GM23338 (cell line): ENCODE data around the gene ACTG1. TPM values are rescaled to one million over a fixed set of nuclear protein-coding genes. Genes with fewer than 3 reads are reported as not detected.
A peak's percentile ranks its signal among the peaks of the same experiment; 100 is the strongest.

Experiments
- ATAC-seq: fragments of 200-7000 bp; cut with Tn5 transposase; 3 replicates; pipeline ENCODE4 v1.9.1; 2020
- DNase-seq: peaks from one replicate; pipeline ENCODE4 v3.0.0-alpha.2; 2015; ENCODE audit warnings: low spot score
- H2AFZ ChIP-seq: fragments of 200-600 bp; sonication (generic); 2 replicates; pipeline ENCODE4 v1.8.0; 2016; ENCODE audit warnings: antibody characterized with exemption, mild to moderate bottlenecking, moderate library complexity
- H3F3A ChIP-seq: fragments of 200-600 bp; sonication (generic); replicated peaks from 2 replicates; pipeline ENCODE4 v1.8.0; 2017; ENCODE audit warnings: antibody characterized with exemption, mixed run types, low read depth
- H3K27ac ChIP-seq: fragments of 200-600 bp; sonication (generic); 2 replicates; pipeline ENCODE4 v1.6.1; 2016; ENCODE audit warnings: low read depth
- H3K27me3 ChIP-seq: fragments of 200-600 bp; sonication (generic); 2 replicates; pipeline ENCODE4 v1.8.0; 2016; ENCODE audit warnings: mild to moderate bottlenecking, mixed run types, moderate library complexity; ENCODE audit not compliant: insufficient read depth
- H3K36me3 ChIP-seq: fragments of 200-600 bp; sonication (generic); 2 replicates; pipeline ENCODE4 v1.8.0; 2016; ENCODE audit warnings: mild to moderate bottlenecking; ENCODE audit not compliant: insufficient read depth
- H3K4me1 ChIP-seq: fragments of 200-600 bp; sonication (generic); 2 replicates; pipeline ENCODE4 v1.8.0; 2016; ENCODE audit warnings: mild to moderate bottlenecking, moderate library complexity; ENCODE audit not compliant: insufficient read depth
- H3K4me2 ChIP-seq: fragments of 200-600 bp; sonication (generic); 2 replicates; pipeline ENCODE4 v1.7.1; 2017; ENCODE audit warnings: mixed run types
- H3K4me3 ChIP-seq: fragments of 200-600 bp; sonication (generic); 2 replicates; pipeline ENCODE4 v1.6.1; 2016; ENCODE audit warnings: mixed run types
- H3K79me2 ChIP-seq: fragments of 200-600 bp; sonication (generic); replicated peaks from 2 replicates; pipeline ENCODE4 v1.8.0; 2017; ENCODE audit warnings: mild to moderate bottlenecking; ENCODE audit not compliant: insufficient read depth
- H3K9me2 ChIP-seq: fragments of 200-600 bp; sonication (generic); 2 replicates; pipeline ENCODE4 v1.8.0; 2017; ENCODE audit not compliant: insufficient read depth
- H4K20me1 ChIP-seq: fragments of 200-600 bp; sonication (generic); replicated peaks from 2 replicates; pipeline ENCODE4 v1.8.0; 2017; ENCODE audit warnings: mild to moderate bottlenecking; ENCODE audit not compliant: insufficient read depth
- H3K27ac Mint-ChIP-seq: 2 replicates; pipeline ENCODE4 v1.8.0; 2020; ENCODE audit warnings: inconsistent platforms, mild to moderate bottlenecking, moderate library complexity, mixed read lengths
- H3K27me3 Mint-ChIP-seq: 3 replicates; pipeline ENCODE4 v1.8.0; 2022; ENCODE audit warnings: low read depth, mild to moderate bottlenecking, moderate library complexity, mixed read lengths, inconsistent platforms; ENCODE audit not compliant: insufficient read depth, poor library complexity
- H3K36me3 Mint-ChIP-seq: 3 replicates; pipeline ENCODE4 v1.8.0; 2021; ENCODE audit warnings: low read depth, mild to moderate bottlenecking, inconsistent platforms, moderate library complexity, mixed read lengths
- H3K4me1 Mint-ChIP-seq: 3 replicates; pipeline ENCODE4 v1.8.0; 2020; ENCODE audit warnings: mild to moderate bottlenecking, inconsistent platforms, mixed read lengths
- H3K4me3 Mint-ChIP-seq: 3 replicates; pipeline ENCODE4 v1.8.0; 2021; ENCODE audit warnings: moderate library complexity, mild to moderate bottlenecking, inconsistent platforms, mixed read lengths
- H3K9me3 Mint-ChIP-seq: 3 replicates; pipeline ENCODE4 v1.8.0; 2020; ENCODE audit warnings: moderate library complexity, mild to moderate bottlenecking, inconsistent platforms, mixed read lengths
- CREB1 ChIP-seq: fragments of 250-450 bp; sonication (Bioruptor Pico); IDR thresholded peaks from 2 replicates; pipeline ENCODE4 v1.5.0; 2020; ENCODE audit warnings: low read depth, mild to moderate bottlenecking, moderate library complexity
- CTCF ChIP-seq, 2 experiments: fragments of 200-600 bp in 1 of 2; sonication (generic) in 1 of 2; conservative IDR thresholded peaks; 2 replicates each; pipeline versions ENCODE4 v1.5.1 to v1.6.1; 2016 to 2017; ENCODE audit warnings: antibody characterized with exemption in 2 of 2, low read depth in 2 of 2, mild to moderate bottlenecking in 2 of 2, moderate library complexity in 1 of 2
- ETS1 ChIP-seq: IDR thresholded peaks from 2 replicates; pipeline ENCODE4 v1.6.1; 2016; ENCODE audit warnings: antibody characterized with exemption
- EZH2 ChIP-seq: fragments of 200-600 bp; sonication (generic); IDR thresholded peaks from one replicate; pipeline ENCODE4 v1.8.0; 2017; ENCODE audit warnings: antibody characterized with exemption, mild to moderate bottlenecking, low read depth; ENCODE audit not compliant: unreplicated experiment
- EZH2phosphoT487 ChIP-seq: fragments of 200-600 bp; sonication (generic); IDR thresholded peaks from one replicate; pipeline ENCODE4 v1.8.1; 2018; ENCODE audit warnings: antibody characterized with exemption; ENCODE audit not compliant: unreplicated experiment
- JUNB ChIP-seq: IDR thresholded peaks from one replicate; pipeline ENCODE4 v1.6.1; 2016; ENCODE audit warnings: antibody characterized with exemption; ENCODE audit not compliant: unreplicated experiment
- NANOG ChIP-seq: IDR thresholded peaks from 2 replicates; pipeline ENCODE4 v1.6.1; 2016; ENCODE audit warnings: antibody characterized with exemption, borderline replicate concordance
- POLR2AphosphoS5 ChIP-seq: IDR thresholded peaks from 2 replicates; pipeline ENCODE4 v1.6.1; 2016; ENCODE audit warnings: antibody characterized with exemption, low read depth
- REST ChIP-seq: IDR thresholded peaks from one replicate; pipeline ENCODE4 v1.6.1; 2018; ENCODE audit warnings: antibody characterized with exemption; ENCODE audit not compliant: unreplicated experiment
- STAT1 ChIP-seq: IDR thresholded peaks from one replicate; pipeline ENCODE4 v1.6.1; 2016; ENCODE audit warnings: antibody characterized with exemption; ENCODE audit not compliant: unreplicated experiment
- ZNF114 ChIP-seq: fragments of 250-450 bp; sonication (Bioruptor Pico); IDR thresholded peaks from 2 replicates; pipeline ENCODE4 v1.5.0; 2020; ENCODE audit warnings: mild to moderate bottlenecking, moderate library complexity
- ZNF331 ChIP-seq: fragments of 250-450 bp; sonication (Bioruptor Pico); IDR thresholded peaks from 2 replicates; pipeline ENCODE4 v1.5.0; 2020; ENCODE audit warnings: low read depth, mild to moderate bottlenecking, moderate library complexity
- ZNF462 ChIP-seq: fragments of 250-450 bp; sonication (Bioruptor Pico); IDR thresholded peaks from 2 replicates; pipeline ENCODE4 v1.5.0; 2020; ENCODE audit warnings: mild to moderate bottlenecking, moderate library complexity
- polyA plus RNA-seq: library from polyadenylated mRNA; unstranded; fragments of >200 nt; fragmentation: Nextera tagmentation; extraction: Ambion mirVana; gene quantifications from 2 replicates; pipeline ENCODE4 v1.2.1, GENCODE V29; 2016
- total RNA-seq: library from RNA; depleted of rRNA; stranded (reverse); fragments of >200 nt; shearing (Covaris generic); gene quantifications from 2 replicates; pipeline ENCODE4 v1.2.3, GENCODE V29; 2014

ACTG1 gene
- total and polyA plus RNA-seq, 2 experiments from 2014 or later = 1,867 to 4,739 TPM

- H3F3A ChIP-seq = peaks cover 53% of the 10 kb centered on the region
- Mint-ChIP-seq H3K4me3 (peak overlapping the region; percentile 75), H3K4me1 (peaks cover 33% of the 10 kb centered on the region), H3K9me3 (peaks cover 32% of the 10 kb centered on the region), H3K27me3 (peaks cover 66% of the 10 kb centered on the region), H3K27ac (peak overlapping the region; percentile 78), H3K36me3 (peaks cover 40% of the 10 kb centered on the region)
- H3K9me2 ChIP-seq = no peaks in the 10 kb centered on the region
- TF ChIP-seq CREB1 (CRISPR knock-in tag) = no peak
- no peak for TF ChIP-seq REST
- TF ChIP-seq NANOG = no peak
- no peak for TF ChIP-seq ETS1
- TF ChIP-seq EZH2phosphoT487 = no peak
- no peak for TF ChIP-seq EZH2
- TF ChIP-seq JUNB = no peak
- no peak for TF ChIP-seq STAT1
- no peak for TF ChIP-seq ZNF114
- no peak; the same call in 1 of the 2 replicates for TF ChIP-seq POLR2AphosphoS5
- no peak; a peak in 1 of 4 replicates for TF ChIP-seq CTCF (conservative IDR thresholded peaks at IDR 0.05; ENCODE audit: low read depth in 2 of 2)
- TF ChIP-seq ZNF331 (CRISPR knock-in tag) = no peak
- no peak for TF ChIP-seq ZNF462
- peaks cover 36% of the 10 kb centered on the region for H3K36me3 ChIP-seq
- peak overlapping the region; percentile 78 for H3K4me2 ChIP-seq
- peaks cover 53% of the 10 kb centered on the region for H3K79me2 ChIP-seq
- H3K4me1 ChIP-seq = peaks cover 23% of the 10 kb centered on the region
- H3K4me3 ChIP-seq = peak overlapping the region; percentile 84
- DNase-seq (peak; percentile 91), ATAC-seq (peak; percentile 12)
- H4K20me1 ChIP-seq = peaks cover 40% of the 10 kb centered on the region
- peak overlapping the region; percentile 94 for H3K27ac ChIP-seq
- peaks cover 5% of the 10 kb centered on the region; the same call in 1 of the 2 replicates for H3K27me3 ChIP-seq
- no peak overlapping the region for H2AFZ ChIP-seq
Measured at GRCh38 chr17:81513372-81513752, 763 bp upstream of the ACTG1 start.
